SK-N-SH (cell line): ENCODE data around the gene ATXN7.

Experiments used
- CTCF ChIP-seq: fragments of 200-600 bp; sonication (generic); IDR thresholded peaks from 2 replicates; pipeline ENCODE4 v1.6.1; 2017; ENCODE audit warnings: antibody characterized with exemption, mild to moderate bottlenecking, moderate library complexity
- EP300 ChIP-seq, 2 experiments: IDR thresholded peaks; 2 replicates each; pipeline versions ENCODE4 v1.4.0 to v1.6.1; 2012; ENCODE audit warnings: borderline replicate concordance in 1 of 2, low read depth in 1 of 2, low read length in 1 of 2
- RAD21 ChIP-seq: IDR thresholded peaks from 2 replicates; pipeline ENCODE4 v1.6.1; 2012; ENCODE audit warnings: mild to moderate bottlenecking, low read length
- RFX5 ChIP-seq: IDR thresholded peaks from 2 replicates; pipeline ENCODE4 v1.6.1; 2012; ENCODE audit warnings: mild to moderate bottlenecking, improper control_type of control experiment, low read length
- TAF1 ChIP-seq: IDR thresholded peaks from 2 replicates; pipeline ENCODE4 v1.6.1; 2012; ENCODE audit warnings: low read depth, mild to moderate bottlenecking, low read length, moderate library complexity, borderline replicate concordance
- TF ChIP-seq, protein P1 (sequence below): IDR thresholded peaks from 2 replicates; pipeline ENCODE4 v1.4.0; 2012; ENCODE audit warnings: low read depth, borderline replicate concordance

DNA sequence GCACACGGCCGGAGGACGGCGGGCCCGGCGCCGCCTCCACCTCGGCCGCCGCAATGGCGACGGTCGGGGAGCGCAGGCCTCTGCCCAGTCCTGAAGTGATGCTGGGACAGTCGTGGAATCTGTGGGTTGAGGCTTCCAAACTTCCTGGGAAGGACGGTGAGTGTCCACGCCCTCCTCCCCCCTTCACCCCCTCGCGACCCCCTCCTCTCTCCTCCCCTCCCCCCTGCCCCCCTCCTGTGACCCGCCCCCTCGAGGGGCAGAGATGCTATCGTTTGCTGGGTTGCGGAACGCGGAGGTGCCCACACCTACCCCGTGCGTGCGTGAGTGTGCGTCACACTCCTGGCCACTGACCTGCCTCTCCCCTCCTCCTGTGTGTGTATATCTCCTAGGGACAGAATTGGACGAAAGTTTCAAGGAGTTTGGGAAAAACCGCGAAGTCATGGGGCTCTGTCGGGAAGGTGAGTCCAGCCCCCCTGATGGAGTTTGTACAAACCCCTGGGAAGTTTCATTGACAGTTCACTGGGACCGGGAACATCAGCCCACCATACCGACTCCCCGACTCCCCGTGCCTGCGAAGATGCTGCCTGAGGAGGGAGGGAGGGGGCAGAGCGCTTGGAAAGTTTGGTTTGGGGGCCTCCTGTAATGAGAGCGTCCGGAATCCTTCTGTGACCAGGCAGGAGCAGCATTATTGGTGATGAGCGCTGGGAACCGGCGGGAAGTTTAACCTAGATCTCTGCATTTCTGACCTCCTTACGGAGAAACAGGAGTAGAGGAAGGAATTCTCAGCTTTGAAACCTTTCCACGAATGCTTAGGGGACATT is 49.3 kb downstream of the ATXN7 start:
- TF ChIP-seq RAD21 (no peak), EP300 (IDR thresholded peaks at IDR 0.05; ENCODE audit: borderline replicate concordance in 1 of 2, low read depth in 1 of 2, low read length in 1 of 2) (no peak), CTCF (no peak), TAF1 (peak; percentile 7; the same call in 1 of the 2 replicates), RFX5 (no peak)
- TF ChIP-seq, protein P1, sequence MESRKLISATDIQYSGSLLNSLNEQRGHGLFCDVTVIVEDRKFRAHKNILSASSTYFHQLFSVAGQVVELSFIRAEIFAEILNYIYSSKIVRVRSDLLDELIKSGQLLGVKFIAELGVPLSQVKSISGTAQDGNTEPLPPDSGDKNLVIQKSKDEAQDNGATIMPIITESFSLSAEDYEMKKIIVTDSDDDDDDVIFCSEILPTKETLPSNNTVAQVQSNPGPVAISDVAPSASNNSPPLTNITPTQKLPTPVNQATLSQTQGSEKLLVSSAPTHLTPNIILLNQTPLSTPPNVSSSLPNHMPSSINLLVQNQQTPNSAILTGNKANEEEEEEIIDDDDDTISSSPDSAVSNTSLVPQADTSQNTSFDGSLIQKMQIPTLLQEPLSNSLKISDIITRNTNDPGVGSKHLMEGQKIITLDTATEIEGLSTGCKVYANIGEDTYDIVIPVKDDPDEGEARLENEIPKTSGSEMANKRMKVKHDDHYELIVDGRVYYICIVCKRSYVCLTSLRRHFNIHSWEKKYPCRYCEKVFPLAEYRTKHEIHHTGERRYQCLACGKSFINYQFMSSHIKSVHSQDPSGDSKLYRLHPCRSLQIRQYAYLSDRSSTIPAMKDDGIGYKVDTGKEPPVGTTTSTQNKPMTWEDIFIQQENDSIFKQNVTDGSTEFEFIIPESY: no peak
